22Rv1 (cell line): ENCODE data around the gene CFLAR.

Source experiments
- ZFX ChIP-seq: fragments of 450-650 bp; IDR thresholded peaks from 2 replicates; pipeline ENCODE4 v1.6.1; 2017; ENCODE audit warnings: antibody characterized with exemption, borderline replicate concordance
- TF ChIP-seq, protein P1 (sequence below): fragments of 450-650 bp; IDR thresholded peaks from 2 replicates; pipeline ENCODE4 v1.5.1; 2017; ENCODE audit warnings: mild to moderate bottlenecking

- TF ChIP-seq, protein P1, sequence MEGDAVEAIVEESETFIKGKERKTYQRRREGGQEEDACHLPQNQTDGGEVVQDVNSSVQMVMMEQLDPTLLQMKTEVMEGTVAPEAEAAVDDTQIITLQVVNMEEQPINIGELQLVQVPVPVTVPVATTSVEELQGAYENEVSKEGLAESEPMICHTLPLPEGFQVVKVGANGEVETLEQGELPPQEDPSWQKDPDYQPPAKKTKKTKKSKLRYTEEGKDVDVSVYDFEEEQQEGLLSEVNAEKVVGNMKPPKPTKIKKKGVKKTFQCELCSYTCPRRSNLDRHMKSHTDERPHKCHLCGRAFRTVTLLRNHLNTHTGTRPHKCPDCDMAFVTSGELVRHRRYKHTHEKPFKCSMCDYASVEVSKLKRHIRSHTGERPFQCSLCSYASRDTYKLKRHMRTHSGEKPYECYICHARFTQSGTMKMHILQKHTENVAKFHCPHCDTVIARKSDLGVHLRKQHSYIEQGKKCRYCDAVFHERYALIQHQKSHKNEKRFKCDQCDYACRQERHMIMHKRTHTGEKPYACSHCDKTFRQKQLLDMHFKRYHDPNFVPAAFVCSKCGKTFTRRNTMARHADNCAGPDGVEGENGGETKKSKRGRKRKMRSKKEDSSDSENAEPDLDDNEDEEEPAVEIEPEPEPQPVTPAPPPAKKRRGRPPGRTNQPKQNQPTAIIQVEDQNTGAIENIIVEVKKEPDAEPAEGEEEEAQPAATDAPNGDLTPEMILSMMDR = no peak
- no peak for TF ChIP-seq ZFX
These were observed 1.1 kb upstream of the CFLAR start for GRCh38 chr2:201114846-201115245.
